SK-N-MC (cell line): ENCODE results near the gene CYSRT1.

ENCODE experiments used
- DNase-seq: peaks from one replicate; pipeline ENCODE4 v3.0.0-alpha.2; 2011; ENCODE audit warnings: low read depth, low spot score
- H3K27ac ChIP-seq: fragments of 200-600 bp; sonication (generic); 2 replicates; pipeline ENCODE4 v1.5.1; 2016; ENCODE audit warnings: mixed run types
- H3K36me3 ChIP-seq: fragments of 200-600 bp; sonication (generic); 2 replicates; pipeline ENCODE4 v1.6.1; 2017; ENCODE audit warnings: antibody characterized with exemption, low read length, mixed read lengths; ENCODE audit not compliant: insufficient read depth
- H3K4me3 ChIP-seq: fragments of 200-600 bp; sonication (generic); 2 replicates; pipeline ENCODE4 v1.5.1; 2016
- H3K9ac ChIP-seq: fragments of 200-600 bp; sonication (generic); 2 replicates; pipeline ENCODE4 v1.8.0; 2017; ENCODE audit warnings: mixed run types, mixed read lengths; ENCODE audit not compliant: insufficient read length
- H3K9me3 ChIP-seq: fragments of 200-600 bp; sonication (generic); 2 replicates; pipeline ENCODE4 v1.6.1; 2017; ENCODE audit warnings: low read depth, mild to moderate bottlenecking, antibody characterized with exemption, low read length, moderate library complexity, mixed read lengths
- EZH2 ChIP-seq: fragments of 200-600 bp; sonication (generic); IDR thresholded peaks from one replicate; pipeline ENCODE4 v1.6.1; 2017; ENCODE audit warnings: antibody characterized with exemption
- FOXP2 ChIP-seq: optimal IDR thresholded peaks from 2 replicates; pipeline ENCODE3; 2011; ENCODE audit warnings: mild to moderate bottlenecking, moderate library complexity; ENCODE audit not compliant: insufficient read depth; ENCODE audit errors: extremely low read length, control extremely low read depth
- POLR2AphosphoS5 ChIP-seq: IDR thresholded peaks from 2 replicates; pipeline ENCODE4 v1.6.1; 2012; ENCODE audit warnings: mild to moderate bottlenecking, low read depth, low read length, borderline replicate concordance

CYSRT1 gene

GRCh38 chr9:137269231-137269772 lies 44.3 kb downstream of the CYSRT1 start:
- TF ChIP-seq POLR2AphosphoS5 (no peak), FOXP2 (no peak), EZH2 (no peak)
- H3K4me3 ChIP-seq, result no peak overlapping the region
- DNase-seq, result no peak
- H3K36me3 ChIP-seq, result peaks cover 24% of the 10 kb centered on the region; the same call in 1 of the 2 replicates
- H3K9me3 ChIP-seq, result no peaks in the 10 kb centered on the region
- H3K27ac ChIP-seq, result 0 out of 2 replicates have a peak overlapping the region, but pooled peaks have one; percentile 46
- H3K9ac ChIP-seq, result no peak overlapping the region

- Histone ChIP-seq H3K27ac (peak overlapping the region; percentile 57; the same call in 1 of the 2 replicates), H3K9ac (no peak overlapping the region), H3K36me3 (peaks cover 19% of the 10 kb centered on the region; the same call in 1 of the 2 replicates), H3K9me3 (no peaks in the 10 kb centered on the region), H3K4me3 (no peak overlapping the region)
- TF ChIP-seq EZH2, result no peak
- no peak for TF ChIP-seq FOXP2
- no peak for TF ChIP-seq POLR2AphosphoS5
- DNase-seq, result no peak
Measured at GRCh38 chr9:137270929-137271695, 46.1 kb downstream of the CYSRT1 start.

GRCh38 chr9:137271696-137272076 lies 46.7 kb downstream of the CYSRT1 start:
- no peak for DNase-seq
- H3K27ac ChIP-seq, result peak overlapping the region; percentile 57; the same call in 1 of the 2 replicates
- no peak overlapping the region for H3K9ac ChIP-seq
- TF ChIP-seq EZH2 (no peak), POLR2AphosphoS5 (no peak), FOXP2 (no peak)
- H3K36me3 ChIP-seq, result peaks cover 14% of the 10 kb centered on the region; the same call in 1 of the 2 replicates
- H3K4me3 ChIP-seq, result no peak overlapping the region
- H3K9me3 ChIP-seq, result no peaks in the 10 kb centered on the region

- no peak overlapping the region for H3K9ac ChIP-seq
- no peak for DNase-seq
- no peak overlapping the region for H3K27ac ChIP-seq
- H3K9me3 ChIP-seq, result no peaks in the 10 kb centered on the region
- peaks cover 10% of the 10 kb centered on the region; the same call in 1 of the 2 replicates for H3K36me3 ChIP-seq
- no peak overlapping the region for H3K4me3 ChIP-seq
- TF ChIP-seq FOXP2, result no peak
- TF ChIP-seq EZH2, result no peak
- TF ChIP-seq POLR2AphosphoS5, result no peak
Measured at GRCh38 chr9:137272241-137273094, 47.5 kb downstream of the CYSRT1 start.

GRCh38 chr9:137273095-137273490 lies 48.1 kb downstream of the CYSRT1 start:
- Histone ChIP-seq H3K9me3 (no peaks in the 10 kb centered on the region), H3K4me3 (no peak overlapping the region), H3K36me3 (peaks cover 7% of the 10 kb centered on the region; the same call in 1 of the 2 replicates), H3K27ac (no peak overlapping the region), H3K9ac (no peak overlapping the region)
- DNase-seq, result no peak
- TF ChIP-seq EZH2 (no peak), FOXP2 (no peak), POLR2AphosphoS5 (no peak)

- DNase-seq, result no peak
- Histone ChIP-seq H3K4me3 (no peak overlapping the region), H3K9me3 (no peaks in the 10 kb centered on the region), H3K9ac (no peak overlapping the region), H3K36me3 (peaks cover 3% of the 10 kb centered on the region; the same call in 1 of the 2 replicates), H3K27ac (no peak overlapping the region)
- TF ChIP-seq EZH2, result no peak
- TF ChIP-seq FOXP2, result no peak
- no peak for TF ChIP-seq POLR2AphosphoS5
Measured at GRCh38 chr9:137273611-137274320, 48.8 kb downstream of the CYSRT1 start.

GRCh38 chr9:137275203-137275587 lies 50.2 kb downstream of the CYSRT1 start:
- Histone ChIP-seq H3K27ac (no peak overlapping the region), H3K4me3 (no peak overlapping the region), H3K36me3 (no peaks in the 10 kb centered on the region; the same call in 1 of the 2 replicates), H3K9ac (no peak overlapping the region), H3K9me3 (no peaks in the 10 kb centered on the region)
- no peak for DNase-seq
- TF ChIP-seq POLR2AphosphoS5, result no peak
- no peak for TF ChIP-seq FOXP2
- TF ChIP-seq EZH2, result no peak
